SK-N-SH (cell line): ENCODE data around the gene ALOXE3. TPM values are rescaled to one million over a fixed set of nuclear protein-coding genes. Genes with fewer than 3 reads are reported as not detected.

Experiments
- CHD2 ChIP-seq: fragments of 150-350 bp; IDR thresholded peaks from 2 replicates; pipeline ENCODE4 v1.6.1; 2018; ENCODE audit warnings: low read length; ENCODE audit not compliant: partially characterized antibody
- ELF1 ChIP-seq: IDR thresholded peaks from 2 replicates; pipeline ENCODE4 v1.4.0; 2012
- EP300 ChIP-seq, 2 experiments: IDR thresholded peaks; 2 replicates each; pipeline versions ENCODE4 v1.4.0 to v1.6.1; 2012; ENCODE audit warnings: borderline replicate concordance in 1 of 2, low read depth in 1 of 2, low read length in 1 of 2
- EZH2phosphoT487 ChIP-seq: fragments of 200-600 bp; sonication (generic); IDR thresholded peaks from 2 replicates; pipeline ENCODE4 v1.6.1; 2017; ENCODE audit warnings: low read depth, mixed run types, mild to moderate bottlenecking, antibody characterized with exemption, moderate library complexity, borderline replicate concordance
- FOSL2 ChIP-seq: IDR thresholded peaks from 2 replicates; pipeline ENCODE4 v1.4.0; 2012; ENCODE audit warnings: low read depth, mild to moderate bottlenecking, moderate library complexity, borderline replicate concordance
- FOXJ3 ChIP-seq: sonication (generic); formaldehyde crosslinking; IDR thresholded peaks from 2 replicates; pipeline ENCODE4 v1.5.1; 2020; ENCODE audit warnings: mild to moderate bottlenecking, missing genetic modification reagents
- FOXM1 ChIP-seq: IDR thresholded peaks from 2 replicates; pipeline ENCODE4 v1.4.0; 2012; ENCODE audit warnings: low read depth, mild to moderate bottlenecking
- GABPA ChIP-seq: IDR thresholded peaks from 2 replicates; pipeline ENCODE4 v1.4.0; 2012; ENCODE audit warnings: low read depth, mild to moderate bottlenecking
- GATA2 ChIP-seq: sonication (generic); formaldehyde crosslinking; IDR thresholded peaks from 2 replicates; pipeline ENCODE4 v1.5.0; 2020; ENCODE audit warnings: mild to moderate bottlenecking, missing genetic modification reagents
- MXI1 ChIP-seq: IDR thresholded peaks from 2 replicates; pipeline ENCODE4 v1.6.1; 2012; ENCODE audit warnings: mild to moderate bottlenecking, low read depth, low read length, improper control_type of control experiment
- NRF1 ChIP-seq: IDR thresholded peaks from 2 replicates; pipeline ENCODE4 v1.6.1; 2012; ENCODE audit warnings: low read depth, mild to moderate bottlenecking, low read length
- RAD21 ChIP-seq: IDR thresholded peaks from 2 replicates; pipeline ENCODE4 v1.6.1; 2012; ENCODE audit warnings: mild to moderate bottlenecking, low read length
- RCOR1 ChIP-seq: fragments of 150-350 bp; IDR thresholded peaks from 2 replicates; pipeline ENCODE4 v1.6.1; 2017; ENCODE audit warnings: antibody characterized with exemption, low read length
- RFX5 ChIP-seq: IDR thresholded peaks from 2 replicates; pipeline ENCODE4 v1.6.1; 2012; ENCODE audit warnings: mild to moderate bottlenecking, improper control_type of control experiment, low read length
- SIN3A ChIP-seq: IDR thresholded peaks from 2 replicates; pipeline ENCODE4 v1.6.1; 2012; ENCODE audit warnings: low read depth, mild to moderate bottlenecking, low read length, moderate library complexity, borderline replicate concordance
- TCF12 ChIP-seq: IDR thresholded peaks from 2 replicates; pipeline ENCODE4 v1.4.0; 2012
- YY1 ChIP-seq: IDR thresholded peaks from 2 replicates; pipeline ENCODE4 v1.4.0; 2012; ENCODE audit warnings: low read depth, mild to moderate bottlenecking
- polyA plus RNA-seq, 3 experiments: library from polyadenylated mRNA; depleted of rRNA; stranded (reverse); fragments of >200 nt; gene quantifications; 2 replicates each; pipeline ENCODE4 v1.2.3, GENCODE V29; 2012
- TF ChIP-seq, protein P1 (sequence below): IDR thresholded peaks from 2 replicates; pipeline ENCODE4; 2012
- TF ChIP-seq, protein P2 (sequence below): fragments of 150-350 bp; IDR thresholded peaks from 2 replicates; pipeline ENCODE4 v1.6.1; 2017; ENCODE audit warnings: antibody characterized with exemption, low read length, low read depth, borderline replicate concordance
- TF ChIP-seq, protein P3 (sequence below): IDR thresholded peaks from 2 replicates; pipeline ENCODE4 v1.6.1; 2012; ENCODE audit warnings: mild to moderate bottlenecking, low read depth, low read length, moderate library complexity
- TF ChIP-seq, protein P4 (sequence below): IDR thresholded peaks from 2 replicates; pipeline ENCODE4 v1.4.0; 2012; ENCODE audit warnings: low read depth, borderline replicate concordance
- TF ChIP-seq, protein P5 (sequence below): IDR thresholded peaks from 2 replicates; pipeline ENCODE4 v1.4.0; 2012; ENCODE audit warnings: low read depth, borderline replicate concordance

Gene ALOXE3
- polyA plus RNA-seq, 1 of the 3 experiments (the other 2 are of a cell fraction) = 0.46 TPM

DNA sequence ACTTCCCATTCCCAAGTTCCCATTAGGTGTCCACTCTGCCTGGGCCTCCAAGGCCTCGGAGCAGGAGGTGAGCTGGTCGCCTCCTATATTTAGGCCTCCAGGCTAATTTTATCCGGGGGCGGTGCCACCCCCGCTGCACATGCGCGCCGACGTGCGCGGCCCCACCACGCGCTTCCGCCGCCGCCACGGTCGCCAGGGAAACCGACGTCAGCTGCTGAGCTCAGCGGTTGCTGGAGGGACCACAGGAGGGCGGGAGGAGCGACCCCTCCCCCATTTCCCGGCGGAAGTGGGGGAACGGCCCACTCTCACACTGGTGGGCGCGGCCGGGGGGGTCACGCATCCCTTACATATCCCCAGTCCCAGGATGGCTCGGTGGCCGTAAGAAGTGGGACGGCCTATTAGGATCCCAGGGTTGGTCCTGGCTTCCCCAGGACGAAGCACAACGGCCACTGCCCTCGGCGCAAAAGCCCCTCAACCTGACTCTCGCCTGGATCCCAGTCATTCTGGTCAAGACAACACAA lies 32.9 kb upstream of the ALOXE3 start (continued):
- peak; percentile 68 for TF ChIP-seq CHD2
- peak; percentile 60; the same call in 1 of the 2 replicates for TF ChIP-seq SIN3A
- no peak for TF ChIP-seq RAD21
- peak; percentile 97 for TF ChIP-seq RFX5
- TF ChIP-seq, protein P1, sequence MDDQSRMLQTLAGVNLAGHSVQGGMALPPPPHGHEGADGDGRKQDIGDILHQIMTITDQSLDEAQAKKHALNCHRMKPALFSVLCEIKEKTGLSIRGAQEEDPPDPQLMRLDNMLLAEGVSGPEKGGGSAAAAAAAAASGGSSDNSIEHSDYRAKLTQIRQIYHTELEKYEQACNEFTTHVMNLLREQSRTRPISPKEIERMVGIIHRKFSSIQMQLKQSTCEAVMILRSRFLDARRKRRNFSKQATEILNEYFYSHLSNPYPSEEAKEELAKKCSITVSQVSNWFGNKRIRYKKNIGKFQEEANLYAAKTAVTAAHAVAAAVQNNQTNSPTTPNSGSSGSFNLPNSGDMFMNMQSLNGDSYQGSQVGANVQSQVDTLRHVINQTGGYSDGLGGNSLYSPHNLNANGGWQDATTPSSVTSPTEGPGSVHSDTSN = 0 out of 2 replicates have a peak, but pooled peaks have one; percentile 3
- TF ChIP-seq, protein P2, sequence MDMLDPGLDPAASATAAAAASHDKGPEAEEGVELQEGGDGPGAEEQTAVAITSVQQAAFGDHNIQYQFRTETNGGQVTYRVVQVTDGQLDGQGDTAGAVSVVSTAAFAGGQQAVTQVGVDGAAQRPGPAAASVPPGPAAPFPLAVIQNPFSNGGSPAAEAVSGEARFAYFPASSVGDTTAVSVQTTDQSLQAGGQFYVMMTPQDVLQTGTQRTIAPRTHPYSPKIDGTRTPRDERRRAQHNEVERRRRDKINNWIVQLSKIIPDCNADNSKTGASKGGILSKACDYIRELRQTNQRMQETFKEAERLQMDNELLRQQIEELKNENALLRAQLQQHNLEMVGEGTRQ = no peak
- TF ChIP-seq, protein P3, sequence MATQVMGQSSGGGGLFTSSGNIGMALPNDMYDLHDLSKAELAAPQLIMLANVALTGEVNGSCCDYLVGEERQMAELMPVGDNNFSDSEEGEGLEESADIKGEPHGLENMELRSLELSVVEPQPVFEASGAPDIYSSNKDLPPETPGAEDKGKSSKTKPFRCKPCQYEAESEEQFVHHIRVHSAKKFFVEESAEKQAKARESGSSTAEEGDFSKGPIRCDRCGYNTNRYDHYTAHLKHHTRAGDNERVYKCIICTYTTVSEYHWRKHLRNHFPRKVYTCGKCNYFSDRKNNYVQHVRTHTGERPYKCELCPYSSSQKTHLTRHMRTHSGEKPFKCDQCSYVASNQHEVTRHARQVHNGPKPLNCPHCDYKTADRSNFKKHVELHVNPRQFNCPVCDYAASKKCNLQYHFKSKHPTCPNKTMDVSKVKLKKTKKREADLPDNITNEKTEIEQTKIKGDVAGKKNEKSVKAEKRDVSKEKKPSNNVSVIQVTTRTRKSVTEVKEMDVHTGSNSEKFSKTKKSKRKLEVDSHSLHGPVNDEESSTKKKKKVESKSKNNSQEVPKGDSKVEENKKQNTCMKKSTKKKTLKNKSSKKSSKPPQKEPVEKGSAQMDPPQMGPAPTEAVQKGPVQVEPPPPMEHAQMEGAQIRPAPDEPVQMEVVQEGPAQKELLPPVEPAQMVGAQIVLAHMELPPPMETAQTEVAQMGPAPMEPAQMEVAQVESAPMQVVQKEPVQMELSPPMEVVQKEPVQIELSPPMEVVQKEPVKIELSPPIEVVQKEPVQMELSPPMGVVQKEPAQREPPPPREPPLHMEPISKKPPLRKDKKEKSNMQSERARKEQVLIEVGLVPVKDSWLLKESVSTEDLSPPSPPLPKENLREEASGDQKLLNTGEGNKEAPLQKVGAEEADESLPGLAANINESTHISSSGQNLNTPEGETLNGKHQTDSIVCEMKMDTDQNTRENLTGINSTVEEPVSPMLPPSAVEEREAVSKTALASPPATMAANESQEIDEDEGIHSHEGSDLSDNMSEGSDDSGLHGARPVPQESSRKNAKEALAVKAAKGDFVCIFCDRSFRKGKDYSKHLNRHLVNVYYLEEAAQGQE = no peak
- TF ChIP-seq RCOR1 = 0 out of 2 replicates have a peak, but pooled peaks have one; percentile 23
- no peak for TF ChIP-seq FOSL2
- peak; percentile 62 for TF ChIP-seq GABPA
- no peak for TF ChIP-seq YY1
- TF ChIP-seq TCF12 = no peak
- no peak for TF ChIP-seq FOXM1
- TF ChIP-seq, protein P4, sequence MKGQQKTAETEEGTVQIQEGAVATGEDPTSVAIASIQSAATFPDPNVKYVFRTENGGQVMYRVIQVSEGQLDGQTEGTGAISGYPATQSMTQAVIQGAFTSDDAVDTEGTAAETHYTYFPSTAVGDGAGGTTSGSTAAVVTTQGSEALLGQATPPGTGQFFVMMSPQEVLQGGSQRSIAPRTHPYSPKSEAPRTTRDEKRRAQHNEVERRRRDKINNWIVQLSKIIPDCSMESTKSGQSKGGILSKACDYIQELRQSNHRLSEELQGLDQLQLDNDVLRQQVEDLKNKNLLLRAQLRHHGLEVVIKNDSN = no peak; the same call in 1 of the 2 replicates
- TF ChIP-seq FOXJ3 (CRISPR knock-in tag) = 0 out of 2 replicates have a peak, but pooled peaks have one; percentile 30
- TF ChIP-seq MXI1 = peak; percentile 97
- peak; percentile 67; the same call in 1 of the 2 replicates for TF ChIP-seq ELF1
- TF ChIP-seq EZH2phosphoT487 = no peak
- TF ChIP-seq NRF1 = peak; percentile 91
- TF ChIP-seq EP300 (IDR thresholded peaks at IDR 0.05; ENCODE audit: borderline replicate concordance in 1 of 2, low read depth in 1 of 2, low read length in 1 of 2) = no peak
- TF ChIP-seq, protein P5, sequence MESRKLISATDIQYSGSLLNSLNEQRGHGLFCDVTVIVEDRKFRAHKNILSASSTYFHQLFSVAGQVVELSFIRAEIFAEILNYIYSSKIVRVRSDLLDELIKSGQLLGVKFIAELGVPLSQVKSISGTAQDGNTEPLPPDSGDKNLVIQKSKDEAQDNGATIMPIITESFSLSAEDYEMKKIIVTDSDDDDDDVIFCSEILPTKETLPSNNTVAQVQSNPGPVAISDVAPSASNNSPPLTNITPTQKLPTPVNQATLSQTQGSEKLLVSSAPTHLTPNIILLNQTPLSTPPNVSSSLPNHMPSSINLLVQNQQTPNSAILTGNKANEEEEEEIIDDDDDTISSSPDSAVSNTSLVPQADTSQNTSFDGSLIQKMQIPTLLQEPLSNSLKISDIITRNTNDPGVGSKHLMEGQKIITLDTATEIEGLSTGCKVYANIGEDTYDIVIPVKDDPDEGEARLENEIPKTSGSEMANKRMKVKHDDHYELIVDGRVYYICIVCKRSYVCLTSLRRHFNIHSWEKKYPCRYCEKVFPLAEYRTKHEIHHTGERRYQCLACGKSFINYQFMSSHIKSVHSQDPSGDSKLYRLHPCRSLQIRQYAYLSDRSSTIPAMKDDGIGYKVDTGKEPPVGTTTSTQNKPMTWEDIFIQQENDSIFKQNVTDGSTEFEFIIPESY = no peak
- TF ChIP-seq GATA2 (CRISPR knock-in tag) = no peak
